Pancreas (tissue), 10 donors: ENCODE results near the gene CDK14. TPM values are rescaled to one million over a fixed set of nuclear protein-coding genes. Genes with fewer than 3 reads are reported as not detected.
A peak's percentile ranks its signal among the peaks of the same experiment; 100 is the strongest.

Source experiments
- ATAC-seq, 4 donors: fragments of 200-7000 bp; cut with Tn5 transposase; one replicate each; pipeline versions ENCODE4 v1.8.0 to v1.9.1; 2020; ENCODE audit warnings: mild to moderate bottlenecking in 4 of 4, moderate library complexity in 4 of 4
- DNase-seq, 6 donors: peaks; one replicate each; pipeline ENCODE4 v3.0.0-alpha.2; 2020
- FAIRE-seq: peaks from 2 replicates; lab custom pipeline; 2012; peaks lifted over from hg19 to GRCh38; lab: Jason Lieb, UNC
- H3K27ac ChIP-seq, 4 donors: fragments of 200-600 bp; sonication (generic); 1 replicate in 3 of 4; 2 replicates in 1 of 4; pipeline versions ENCODE4 v1.5.0 to v1.8.0; 2020
- H3K27me3 ChIP-seq, 4 donors: fragments of 200-600 bp; one replicate each; pipeline ENCODE4 v1.8.0; 2021
- H3K36me3 ChIP-seq, 3 donors: fragments of 200-600 bp; sonication (generic) in 1 of 3; one replicate each; pipeline versions ENCODE4 v1.5.0 to v1.8.0; 2020 to 2021
- H3K4me1 ChIP-seq, 3 donors: fragments of 200-600 bp; one replicate each; pipeline ENCODE4 v1.8.0; 2021
- H3K4me3 ChIP-seq, 4 donors: fragments of 200-600 bp; sonication (generic) in 2 of 4; one replicate each; pipeline versions ENCODE4 v1.5.0 to v1.8.0; 2020 to 2021
- H3K9me3 ChIP-seq, 4 donors: fragments of 200-600 bp; one replicate each; pipeline ENCODE4 v1.8.0; 2021
- CTCF ChIP-seq, 4 donors: fragments of 200-600 bp; sonication (generic) in 3 of 4; IDR thresholded peaks; one replicate each; pipeline versions ENCODE4 v1.5.0 to v1.8.0; 2021; ENCODE audit warnings: antibody characterized with exemption in 4 of 4
- WGBS, 2 donors: extraction: QIAGEN DNeasy Blood & Tissue Kit; methylation state at CpG; one replicate each; pipeline ENCODE4 v1.1.7; 2013; 5-methylcytosine and 5-hydroxymethylcytosine counted together
- intact Hi-C, 3 donors: fragments of 100-400 bp; cut with DNase I; formaldehyde crosslinking; loops; one replicate each; pipeline versions ENCODE4 v1.11.1 to v1.14.2; 2022
- polyA plus RNA-seq, 2 donors: library from polyadenylated mRNA; stranded (reverse); fragments of 200-250 nt; gene quantifications; one replicate each; pipeline ENCODE4 v1.2.3, GENCODE V29; 2013
- total RNA-seq, 6 donors: library from RNA; stranded (reverse); fragmentation: NEBNext Ultra II Directional in 4 of 6; extraction: Animal tissue kit (Norgen Biotek cat#: 25700) in 4 of 6; gene quantifications; one replicate each; pipeline versions ENCODE4 v1.2.1 to v1.2.4, GENCODE V29; 2021 to 2023
- donor health status: healthy with polysubstance abuse.
- donor health status: DM: no; HTN: no; CAD: no; lungs with moderate emphysema.
- donor health status: DM: no; HTN: no; CAD: no.
- donor health status: control.
- donor health status: control.
- donor health status: Bipolar disorder and iron deficiency.
- donor health status: DM: yes; HTN: yes; CAD: no.
- donor health status: DM: no; HTN: no; CAD: no.
- donor health status: DM: no; HTN: no; CAD: no.
- donor health status: DM: yes; HTN: yes; CAD: no.

The CDK14 gene
- total and polyA plus RNA-seq, 8 donors: 4.5 to 48.3 (median 24.7) TPM

DNA sequence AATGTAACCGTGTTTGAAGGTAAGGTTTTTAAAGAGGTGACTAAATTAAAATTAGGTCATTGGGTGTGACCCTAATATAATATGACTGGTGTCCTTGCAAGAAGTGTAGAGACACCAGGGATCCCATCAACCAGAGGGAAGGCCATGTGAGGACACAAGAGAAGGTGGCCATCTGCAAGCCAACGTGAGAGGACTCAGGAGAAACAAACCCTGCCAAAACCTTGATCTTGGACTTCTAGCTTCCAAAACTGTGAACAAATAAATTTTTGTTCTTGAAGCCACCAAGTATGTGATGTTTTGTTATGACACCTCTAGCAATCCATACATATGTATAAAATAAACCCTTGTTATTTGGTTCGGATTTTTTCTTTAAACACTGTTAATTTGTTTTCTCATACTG lies 144.3 kb downstream of the CDK14 start:
- DNase-seq: no peak
- no peak for TF ChIP-seq CTCF (IDR thresholded peaks at IDR 0.05)
- intact Hi-C loops: no loop called here
- 77 to 80% methylated on average over 3 of the region's 3 CpGs for WGBS, 2 donors
- Histone ChIP-seq H3K36me3 (peaks cover 0 to 3% (median 0%) of the 10 kb centered on the region in 3 donors), H3K27ac (no peak overlapping the region), H3K9me3 (no peaks in the 10 kb centered on the region), H3K4me3 (no peak overlapping the region), H3K4me1 (peaks cover 0 to 5% (median 0%) of the 10 kb centered on the region in 3 donors), H3K27me3 (no peaks in the 10 kb centered on the region)
- no peak for ATAC-seq
- FAIRE-seq: no peak

DNA sequence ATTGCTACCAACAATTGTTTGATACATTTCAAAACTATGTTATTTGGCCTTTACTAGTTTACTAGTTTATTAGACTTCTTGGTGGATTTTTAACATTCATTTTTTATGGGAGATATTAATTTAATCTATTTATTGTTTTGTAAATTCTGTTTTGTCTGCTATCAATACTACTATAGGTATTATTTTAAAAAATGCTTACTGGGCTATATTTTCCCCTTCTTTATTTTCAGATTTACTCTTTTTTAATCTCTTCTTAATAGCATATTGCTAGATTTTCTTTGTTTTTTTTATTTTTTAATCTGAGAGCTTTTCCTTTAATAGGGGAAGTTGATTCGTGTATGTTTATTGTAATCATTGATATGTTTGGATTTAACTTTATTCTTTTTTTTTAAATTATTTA lies 147.5 kb downstream of the CDK14 start:
- no peak for TF ChIP-seq CTCF (IDR thresholded peaks at IDR 0.05)
- DNase-seq: no peak
- ATAC-seq: no peak
- H3K4me3 ChIP-seq: no peak overlapping the region
- intact Hi-C loops: no loop called here
- H3K36me3 ChIP-seq: no peaks in the 10 kb centered on the region
- H3K9me3 ChIP-seq: no peaks in the 10 kb centered on the region
- peaks cover 0 to 5% (median 0%) of the 10 kb centered on the region in 3 donors for H3K4me1 ChIP-seq
- H3K27ac ChIP-seq: no peak overlapping the region
- H3K27me3 ChIP-seq: no peaks in the 10 kb centered on the region
- FAIRE-seq: peak; percentile 87
- WGBS, 2 donors: 35 to 38% methylated on average over 1 of the region's 1 CpG

GRCh38 chr7:90747516-90747915 lies 151.4 kb downstream of the CDK14 start:
- Histone ChIP-seq H3K4me3 (no peak overlapping the region), H3K27ac (no peak overlapping the region), H3K27me3 (no peaks in the 10 kb centered on the region), H3K4me1 (peaks cover 0 to 4% (median 0%) of the 10 kb centered on the region in 3 donors), H3K9me3 (no peaks in the 10 kb centered on the region), H3K36me3 (no peaks in the 10 kb centered on the region)
- 56 to 83% methylated on average over 1 of the region's 1 CpG for WGBS, 2 donors
- DNase-seq (no peak), ATAC-seq (no peak), FAIRE-seq (no peak)
- TF ChIP-seq CTCF (IDR thresholded peaks at IDR 0.05): no peak
- intact Hi-C loops: no loop called here

DNA sequence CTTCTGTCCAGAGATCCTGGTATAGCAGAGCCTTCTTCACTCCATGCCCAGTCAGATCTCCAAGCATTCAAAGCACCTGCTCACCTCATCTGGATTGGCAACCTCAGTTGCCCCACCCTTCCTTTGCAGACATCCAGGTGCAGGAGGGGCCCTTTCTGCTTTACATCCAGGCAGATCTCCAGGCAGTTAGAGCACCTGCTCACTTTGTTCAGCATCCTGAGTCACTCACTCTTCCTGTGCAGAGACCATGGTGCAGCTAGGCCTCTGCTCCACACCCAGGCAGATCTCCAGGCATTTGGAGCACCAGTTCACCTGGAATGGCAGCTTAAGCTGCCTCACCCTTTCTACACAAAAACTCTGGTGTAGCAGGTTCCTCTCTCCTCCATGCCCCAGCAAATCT lies 153.1 kb downstream of the CDK14 start:
- Histone ChIP-seq H3K9me3 (no peaks in the 10 kb centered on the region), H3K4me3 (no peak overlapping the region), H3K27ac (no peak overlapping the region), H3K36me3 (no peaks in the 10 kb centered on the region), H3K4me1 (peaks cover 0 to 4% (median 0%) of the 10 kb centered on the region in 3 donors), H3K27me3 (no peaks in the 10 kb centered on the region)
- no peak for DNase-seq
- FAIRE-seq: no peak
- no peak for TF ChIP-seq CTCF (IDR thresholded peaks at IDR 0.05)
- ATAC-seq: no peak
- intact Hi-C loops: no loop called here

- Histone ChIP-seq H3K36me3 (no peaks in the 10 kb centered on the region), H3K4me3 (no peak overlapping the region), H3K27ac (no peak overlapping the region), H3K9me3 (no peaks in the 10 kb centered on the region), H3K4me1 (peaks cover 0 to 4% (median 0%) of the 10 kb centered on the region in 3 donors), H3K27me3 (no peaks in the 10 kb centered on the region)
- no peak for TF ChIP-seq CTCF (IDR thresholded peaks at IDR 0.05)
- ATAC-seq (peak in 3 of 4 donors; percentile 37 to 65 (median 42)), DNase-seq (no peak), FAIRE-seq (no peak)
- intact Hi-C loops: no loop called here
- 29 to 40% methylated on average over 1 of the region's 1 CpG for WGBS, 2 donors
Measured at GRCh38 chr7:90749774-90750173, 153.7 kb downstream of the CDK14 start.
